LNCaP clone FGC (cell line): ENCODE results near the gene RING1.
A peak's percentile ranks its signal among the peaks of the same experiment; 100 is the strongest.

Experiments
- DNase-seq: peaks from one replicate; pipeline ENCODE4 v3.0.0-alpha.2; 2011; ENCODE audit warnings: low read depth
- H3K4me3 ChIP-seq: 2 replicates; pipeline ENCODE4 v1.5.1; 2011; ENCODE audit warnings: mild to moderate bottlenecking, low read depth, low read length, control low read depth
- TF ChIP-seq, protein P1 (sequence below): IDR thresholded peaks from 2 replicates; pipeline ENCODE4 v1.5.1; 2012; ENCODE audit warnings: mild to moderate bottlenecking; ENCODE audit not compliant: control insufficient read depth, insufficient read depth; ENCODE audit errors: extremely low read depth

The RING1 gene

DNA sequence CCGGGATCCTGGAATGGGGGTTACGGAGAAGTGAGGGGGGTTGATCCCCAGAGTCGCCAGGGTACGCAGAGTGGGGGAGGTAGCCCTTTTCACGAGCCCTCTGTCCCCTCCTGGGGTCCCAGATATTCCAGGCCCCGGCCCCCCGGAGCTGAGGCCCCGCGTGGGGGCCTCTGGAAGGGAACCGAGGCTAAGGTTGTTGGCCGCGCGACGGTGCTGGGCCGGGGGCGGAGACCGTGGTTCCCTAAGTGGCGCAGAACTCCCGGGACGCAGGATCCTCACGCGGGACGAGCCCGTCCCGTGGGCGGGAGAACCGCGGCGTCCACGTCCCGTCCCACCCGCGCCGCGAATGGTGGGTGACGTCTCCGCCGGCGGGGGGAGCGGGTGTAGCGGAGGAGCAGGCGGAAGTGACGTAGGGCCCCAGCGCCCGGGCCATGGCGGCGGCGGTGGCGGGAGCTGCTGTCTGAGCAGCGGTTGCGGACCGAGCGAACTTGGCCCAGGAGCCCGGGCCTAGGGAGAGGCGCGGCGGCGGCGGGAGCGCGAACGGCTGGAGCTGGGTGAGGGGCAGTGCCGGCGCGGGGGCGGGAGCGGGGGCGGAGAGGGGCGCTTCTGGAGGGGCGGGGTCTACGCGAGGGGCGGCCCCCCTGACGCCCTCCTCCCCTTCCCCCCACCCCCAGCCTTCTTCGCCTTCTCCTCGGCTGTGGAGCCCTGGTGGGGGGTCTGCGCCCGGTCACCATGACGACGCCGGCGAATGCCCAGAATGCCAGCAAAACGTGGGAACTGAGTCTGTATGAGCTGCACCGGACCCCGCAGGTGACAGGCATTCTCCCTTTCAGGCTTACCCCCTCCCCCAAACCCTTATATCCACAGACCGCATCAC lies at the start of gene RING1:
RING1 (plus strand) TSS at position 410 of the 877 bp plus-strand sequence; CDS start at position 733, 323 bp downstream.
- H3K4me3 ChIP-seq, result peak within 1 kb of the TSS; percentile 78
- TF ChIP-seq, protein P1, sequence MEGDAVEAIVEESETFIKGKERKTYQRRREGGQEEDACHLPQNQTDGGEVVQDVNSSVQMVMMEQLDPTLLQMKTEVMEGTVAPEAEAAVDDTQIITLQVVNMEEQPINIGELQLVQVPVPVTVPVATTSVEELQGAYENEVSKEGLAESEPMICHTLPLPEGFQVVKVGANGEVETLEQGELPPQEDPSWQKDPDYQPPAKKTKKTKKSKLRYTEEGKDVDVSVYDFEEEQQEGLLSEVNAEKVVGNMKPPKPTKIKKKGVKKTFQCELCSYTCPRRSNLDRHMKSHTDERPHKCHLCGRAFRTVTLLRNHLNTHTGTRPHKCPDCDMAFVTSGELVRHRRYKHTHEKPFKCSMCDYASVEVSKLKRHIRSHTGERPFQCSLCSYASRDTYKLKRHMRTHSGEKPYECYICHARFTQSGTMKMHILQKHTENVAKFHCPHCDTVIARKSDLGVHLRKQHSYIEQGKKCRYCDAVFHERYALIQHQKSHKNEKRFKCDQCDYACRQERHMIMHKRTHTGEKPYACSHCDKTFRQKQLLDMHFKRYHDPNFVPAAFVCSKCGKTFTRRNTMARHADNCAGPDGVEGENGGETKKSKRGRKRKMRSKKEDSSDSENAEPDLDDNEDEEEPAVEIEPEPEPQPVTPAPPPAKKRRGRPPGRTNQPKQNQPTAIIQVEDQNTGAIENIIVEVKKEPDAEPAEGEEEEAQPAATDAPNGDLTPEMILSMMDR, result no peak
- DNase-seq, result no peak

DNA sequence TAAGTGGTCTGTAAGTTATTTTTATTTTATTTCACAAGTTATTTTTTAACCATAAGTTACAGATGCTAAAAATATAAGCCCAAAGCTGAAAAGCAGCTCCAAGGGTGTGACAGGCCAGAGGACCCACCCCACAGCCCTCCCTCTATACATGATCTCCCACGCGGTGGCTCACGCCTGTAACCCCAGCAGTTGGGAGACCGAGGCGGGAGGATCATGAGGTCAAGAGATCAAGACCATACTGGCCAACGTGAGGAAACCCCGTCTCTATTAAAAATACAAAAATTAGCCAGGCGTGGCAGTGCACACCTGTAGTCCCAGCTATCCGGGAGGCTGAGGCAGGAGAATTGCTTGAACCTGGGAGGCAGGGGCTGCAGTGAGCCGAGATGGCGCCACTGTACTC lies 48.2 kb upstream of the RING1 start:
- TF ChIP-seq, protein P1, result no peak
- no peak for DNase-seq
- H3K4me3 ChIP-seq, result no peak overlapping the region

DNA sequence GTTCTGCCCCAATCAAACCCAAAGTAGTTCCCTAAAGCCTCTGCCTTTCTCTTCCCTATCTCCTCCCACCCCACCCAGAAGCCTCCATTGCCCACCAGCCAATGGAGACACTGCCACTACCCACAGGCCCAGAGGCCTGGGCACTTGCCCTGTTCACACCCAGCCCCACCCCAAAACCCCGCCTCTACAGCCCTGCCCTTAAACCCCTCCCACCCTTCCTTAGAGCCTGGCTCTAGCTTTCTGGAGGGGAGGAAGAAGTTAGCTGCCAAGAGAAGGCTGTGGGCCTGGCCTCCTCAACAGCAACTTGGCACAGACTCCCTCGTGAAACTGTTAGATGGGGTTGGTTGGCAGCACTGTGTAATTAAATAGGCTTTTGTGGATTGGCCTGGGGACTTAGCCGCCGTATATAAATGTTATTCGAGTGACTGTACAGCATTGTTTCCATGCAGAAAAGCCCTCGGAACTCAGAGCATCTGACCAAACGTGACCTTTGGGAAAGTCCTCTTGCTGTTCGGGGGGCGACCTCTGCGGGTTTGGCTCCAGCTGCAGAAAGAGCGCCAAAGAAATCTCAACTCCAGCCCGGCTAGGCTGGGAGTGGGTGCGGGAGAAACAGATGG lies 47.5 kb upstream of the RING1 start:
- DNase-seq, result peak; percentile 79
- TF ChIP-seq, protein P1, result no peak
- H3K4me3 ChIP-seq, result 0 out of 2 replicates have a peak overlapping the region, but pooled peaks have one; percentile 44

DNA sequence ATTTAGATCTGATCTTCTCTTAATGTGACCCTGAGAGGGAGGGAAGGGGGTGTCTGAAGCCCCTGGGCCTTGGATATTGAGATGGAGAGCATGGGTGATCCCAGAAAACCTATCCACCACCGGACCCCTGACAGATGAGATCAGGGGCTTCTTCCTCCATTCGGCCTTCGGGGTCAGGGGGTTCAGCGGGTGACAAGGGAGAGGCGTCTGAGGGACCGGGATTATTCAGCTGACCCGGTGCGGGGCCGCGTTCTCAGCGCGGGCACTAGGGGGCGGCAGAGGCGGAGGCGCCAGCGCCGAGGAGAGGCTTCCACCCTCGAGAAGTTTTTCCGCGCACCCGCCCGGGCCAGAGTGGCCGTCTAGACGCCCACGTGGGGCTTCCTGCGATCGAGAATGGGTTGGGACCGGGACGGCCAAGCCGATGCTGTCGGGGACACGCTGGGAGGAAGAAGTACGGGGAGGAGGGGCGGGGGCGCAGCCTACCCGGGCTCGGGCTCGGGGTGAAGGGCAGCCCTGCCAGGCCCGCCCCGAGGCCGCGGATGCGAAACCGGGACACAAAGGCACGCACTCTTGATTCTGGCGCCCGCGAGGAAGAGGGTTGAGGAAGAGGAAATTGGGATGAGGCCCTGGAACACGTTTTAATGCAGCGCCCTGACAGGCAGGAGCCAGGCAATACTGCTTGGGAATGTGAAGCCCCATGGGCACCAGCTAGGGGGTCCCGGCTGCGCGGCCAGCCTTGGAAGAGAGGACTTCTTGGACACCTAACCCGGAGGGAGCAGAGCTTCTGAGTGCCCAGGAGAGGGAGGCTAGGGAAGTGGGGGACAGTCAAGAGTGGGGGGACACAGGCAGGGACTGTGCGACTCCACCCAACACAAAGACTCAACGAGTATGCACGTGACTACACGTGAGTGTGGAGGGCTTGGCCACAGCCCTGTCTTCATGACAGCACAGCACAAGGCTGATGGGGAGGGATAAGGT lies 46.7 kb upstream of the RING1 start:
- no peak for DNase-seq
- TF ChIP-seq, protein P1, result peak; percentile 91
- H3K4me3 ChIP-seq, result peak overlapping the region; percentile 44

DNA sequence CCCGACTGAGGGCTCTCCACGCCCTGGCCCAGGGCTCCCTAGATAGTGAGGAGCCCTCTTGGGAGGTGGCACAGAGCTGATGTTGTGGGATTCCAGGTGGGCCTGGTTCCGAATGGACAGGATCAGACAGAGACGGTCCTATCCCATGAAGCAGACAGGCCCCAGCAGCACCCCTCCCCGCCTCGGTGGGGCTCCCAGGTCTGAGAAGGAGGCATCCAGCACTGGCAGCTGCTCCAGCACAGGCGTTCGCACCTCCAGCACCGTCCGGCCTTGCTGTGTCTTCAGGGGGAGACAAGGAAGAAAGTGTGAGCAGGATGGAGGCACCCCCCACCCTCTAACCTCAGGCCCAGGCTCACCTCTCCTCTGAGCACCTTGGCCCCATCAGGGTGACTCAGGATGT lies 44.8 kb upstream of the RING1 start:
- DNase-seq, result no peak
- TF ChIP-seq, protein P1, result no peak
- H3K4me3 ChIP-seq, result no peak overlapping the region

DNA sequence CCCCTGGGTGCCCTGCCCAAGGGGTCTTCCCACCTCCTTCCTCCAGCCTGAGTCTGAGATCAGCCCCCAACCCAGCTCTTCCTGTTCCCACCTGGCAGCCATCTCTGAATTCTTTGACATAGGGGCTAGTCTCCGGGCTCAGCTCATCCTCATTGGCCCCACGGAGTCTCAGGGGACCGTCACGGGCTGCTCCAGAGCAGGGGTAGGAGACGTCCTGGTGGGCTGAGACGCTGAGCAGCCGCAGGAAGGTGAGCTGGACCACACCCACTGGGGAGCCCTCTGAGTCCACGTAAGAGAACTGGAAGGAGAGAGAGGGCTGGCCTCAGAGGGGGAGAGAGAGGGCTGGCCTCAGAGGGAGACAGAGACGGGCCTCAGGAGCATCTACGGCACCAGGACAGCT lies 44.1 kb upstream of the RING1 start:
- no peak overlapping the region for H3K4me3 ChIP-seq
- TF ChIP-seq, protein P1, result no peak
- no peak for DNase-seq
